GM19395 (cell line): ENCODE results near the gene TMEM255B.
"Not testable (repeated sequence)": the region's sequence is repeated elsewhere in the genome, so short reads cannot be mapped to it uniquely, and the experiment has no call there.

ENCODE experiments used
- ATAC-seq: cut with Tn5 transposase; IDR thresholded peaks from one replicate; pipeline ENCODE4 v1.9.1; 2021; ENCODE audit warnings: mild to moderate bottlenecking, moderate library complexity; ENCODE audit not compliant: unreplicated experiment

TMEM255B gene

GRCh38 chr13:113830426-113830950 lies 71.5 kb downstream of the TMEM255B start:
- ATAC-seq, result not testable (repeated sequence)

DNA sequence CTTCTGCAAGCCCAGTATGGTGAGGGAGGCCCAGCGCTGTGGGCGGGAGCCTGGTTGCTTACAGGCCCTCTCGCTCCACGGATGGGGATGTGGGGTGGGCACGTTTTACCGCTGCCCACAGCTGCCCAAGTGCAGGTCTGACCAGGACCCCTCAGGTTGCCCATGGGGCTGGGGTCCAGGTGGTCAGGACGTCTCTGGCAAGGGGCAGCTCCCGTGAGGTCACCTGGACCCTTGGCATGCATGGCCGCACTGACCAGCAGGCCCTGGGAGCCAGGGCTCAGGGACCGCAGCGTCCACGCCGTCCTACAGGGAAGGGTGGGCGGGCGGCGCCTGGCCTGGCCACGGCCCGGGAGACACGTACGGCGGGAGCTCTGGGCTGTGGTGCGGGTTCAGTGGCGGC lies 72.0 kb downstream of the TMEM255B start:
- no peak for ATAC-seq

DNA sequence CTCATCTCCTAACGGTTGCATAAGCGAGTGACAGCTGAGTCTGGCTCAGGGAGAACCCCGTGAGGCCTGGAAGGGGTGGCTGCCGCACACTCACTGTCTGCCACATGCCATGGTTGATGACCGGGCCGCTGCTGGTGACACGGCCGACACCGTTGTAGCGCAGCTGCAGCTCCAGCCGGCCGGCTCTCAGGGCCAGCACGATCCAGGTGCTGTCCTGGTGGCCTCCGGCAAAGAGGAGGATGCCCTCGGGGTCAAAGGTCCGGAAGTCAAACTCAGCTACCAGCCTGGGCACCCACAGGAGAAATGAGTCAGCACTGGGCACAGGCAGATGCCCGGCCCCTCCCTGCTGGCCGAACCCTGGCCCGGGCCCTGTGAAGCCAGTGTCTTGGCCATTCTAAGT lies 73.2 kb downstream of the TMEM255B start:
- no peak for ATAC-seq

DNA sequence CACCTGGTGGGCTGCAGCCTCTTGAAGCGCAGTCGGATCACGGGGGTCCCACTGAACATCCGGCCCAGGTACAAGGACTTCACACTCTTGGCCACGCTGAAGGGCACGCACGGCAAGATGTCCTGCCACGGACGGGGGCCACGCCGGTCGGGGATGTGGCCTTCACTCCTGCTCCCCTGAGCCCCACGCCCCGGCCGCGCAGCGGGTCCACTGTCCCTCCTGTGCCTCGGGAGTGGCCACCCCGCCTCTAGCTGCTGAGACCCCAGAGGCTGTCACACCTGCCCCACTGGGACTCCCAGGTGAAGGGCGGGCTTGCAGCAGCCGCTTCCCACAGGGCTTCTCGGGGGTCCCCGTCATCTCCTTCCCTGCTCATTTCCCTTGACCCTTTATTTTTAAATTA lies 73.6 kb downstream of the TMEM255B start:
- no peak for ATAC-seq

- ATAC-seq, result no peak
These were observed 74.2 kb downstream of the TMEM255B start for GRCh38 chr13:113833111-113833830.

DNA sequence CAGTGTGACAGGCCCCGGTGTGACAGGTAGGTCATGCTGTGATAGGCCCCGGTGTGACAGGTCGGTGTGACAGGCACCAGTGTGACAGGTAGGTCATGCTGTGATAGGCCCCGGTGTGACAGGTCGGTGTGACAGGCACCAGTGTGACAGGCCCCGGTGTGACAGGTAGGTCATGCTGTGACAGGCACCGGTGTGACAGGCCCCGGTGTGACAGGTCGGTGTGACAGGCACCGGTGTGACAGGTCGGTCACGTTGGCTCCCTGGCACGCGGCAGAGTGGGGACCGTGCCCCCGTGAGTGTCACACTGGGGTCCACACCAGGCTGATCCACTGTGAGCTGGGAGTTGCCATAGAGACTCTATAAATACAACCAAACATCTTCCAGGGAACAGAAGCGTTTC lies 75.0 kb downstream of the TMEM255B start:
- ATAC-seq, result not testable (repeated sequence)

GRCh38 chr13:113834496-113835200 lies 75.6 kb downstream of the TMEM255B start:
- ATAC-seq, result no peak

DNA sequence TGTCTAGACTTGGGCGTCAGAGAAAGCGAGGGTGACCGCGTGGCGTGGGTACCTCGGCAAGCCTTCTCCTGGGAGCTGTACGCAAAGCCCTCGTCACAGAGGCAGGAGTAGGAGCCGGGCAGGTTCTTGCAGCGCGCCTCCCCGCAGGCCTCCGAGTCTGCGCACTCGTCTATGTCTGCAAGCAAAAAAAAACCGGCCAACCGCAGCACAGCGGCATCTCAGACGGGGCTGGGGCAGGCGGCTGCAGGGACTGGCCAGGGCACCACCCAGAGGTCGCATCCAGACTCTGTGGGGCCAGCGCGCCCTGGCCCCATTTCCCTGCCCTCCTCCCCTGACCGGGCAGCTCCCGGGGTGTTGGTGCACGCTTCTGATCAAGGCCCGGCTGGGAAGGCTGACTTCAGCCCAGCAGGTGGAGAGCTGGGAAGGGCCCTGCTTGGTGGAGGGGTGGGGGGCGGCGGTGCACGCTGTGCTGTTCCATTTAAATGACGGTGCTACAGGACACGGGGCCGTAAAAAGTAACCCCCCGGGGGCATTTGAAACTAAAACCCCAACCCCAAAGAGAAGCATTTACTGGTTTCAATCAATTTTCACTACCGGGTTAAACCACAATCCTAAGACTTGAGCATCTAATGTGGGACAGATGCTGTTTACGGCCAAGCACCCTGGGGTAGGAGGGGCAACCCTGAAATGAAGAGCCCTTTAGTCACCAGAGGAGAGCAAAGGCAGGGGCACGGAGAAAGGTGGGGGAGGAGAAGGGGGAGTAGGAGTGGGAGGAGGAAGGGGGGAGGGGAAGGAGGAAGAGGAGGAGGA lies 76.6 kb downstream of the TMEM255B start:
- no peak for ATAC-seq

DNA sequence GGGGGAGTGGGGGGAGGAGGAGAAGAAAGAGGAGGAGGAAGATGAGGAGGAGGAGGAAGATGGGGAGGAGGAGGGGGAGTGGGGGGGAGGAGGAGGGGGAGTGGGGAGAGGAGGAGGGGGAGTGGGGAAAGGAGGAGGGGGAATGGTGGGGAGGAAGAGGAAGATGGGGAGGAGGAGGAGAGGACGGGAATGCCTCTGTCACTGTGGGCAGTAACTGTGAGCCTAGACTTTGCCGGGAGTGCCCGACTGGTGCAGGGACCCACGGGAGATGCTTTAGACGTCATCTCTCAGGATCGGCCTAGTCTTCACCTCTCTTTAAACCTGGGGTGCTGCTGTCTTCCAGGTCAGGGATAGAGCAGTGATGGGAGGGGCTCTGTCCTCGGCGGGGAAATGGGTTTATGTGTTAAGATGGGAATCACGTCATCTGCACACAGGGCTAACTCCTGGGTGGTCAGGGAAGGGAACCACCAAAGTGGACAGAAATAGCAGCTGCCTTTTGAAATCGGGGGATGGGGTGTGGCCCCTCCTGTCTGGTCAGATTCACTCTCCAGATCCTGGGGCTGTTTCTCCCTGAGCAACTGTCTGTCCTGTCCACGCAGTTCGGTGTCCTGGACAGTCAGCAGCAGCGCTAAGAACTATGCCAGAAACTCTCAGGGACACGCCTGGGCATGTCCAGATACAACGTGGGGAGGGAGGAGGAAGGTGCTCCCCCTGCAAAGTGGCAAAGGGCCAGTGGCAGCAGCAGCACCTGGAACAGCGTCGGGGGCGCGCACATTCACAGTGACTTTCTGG lies 77.9 kb downstream of the TMEM255B start:
- ATAC-seq, result no peak

DNA sequence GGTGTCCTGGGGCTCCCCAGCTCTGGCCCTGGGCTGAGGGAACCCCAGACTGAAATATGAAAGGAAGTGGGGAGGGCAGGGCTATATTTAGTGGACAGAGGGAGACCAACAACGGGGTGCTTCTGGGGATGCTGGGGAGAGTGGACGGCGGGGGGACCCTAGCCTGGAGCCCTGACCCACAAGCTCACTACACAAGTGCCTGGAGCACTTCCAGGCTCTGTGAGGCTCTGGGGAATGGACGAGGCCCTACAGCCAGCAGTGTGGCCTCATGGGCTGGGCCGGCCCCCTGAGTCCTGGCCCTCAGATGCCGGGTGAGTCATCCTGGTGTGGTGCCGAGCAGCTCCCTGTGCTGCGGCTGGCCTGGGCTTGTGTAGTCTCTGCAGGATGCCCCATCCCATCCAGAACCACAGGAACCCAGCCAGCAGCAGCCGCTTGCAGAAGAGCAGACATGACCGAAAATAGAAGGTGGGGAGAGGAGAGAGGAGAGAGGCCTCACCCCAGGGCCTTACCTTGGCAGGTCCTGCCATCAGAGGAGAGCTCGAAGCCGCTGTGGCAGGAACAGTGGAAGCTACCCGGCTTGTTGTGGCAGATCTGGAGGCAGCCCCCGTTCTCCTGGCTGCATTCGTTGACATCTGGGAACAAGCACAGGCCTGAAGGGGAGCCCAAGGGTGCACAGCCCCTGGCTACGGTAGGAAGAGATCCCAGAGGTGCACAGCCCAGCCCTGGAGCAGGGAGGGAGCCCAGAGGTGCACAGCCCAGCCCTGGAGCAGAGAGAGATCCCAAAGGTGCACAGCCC lies 78.7 kb downstream of the TMEM255B start:
- ATAC-seq, result no peak

DNA sequence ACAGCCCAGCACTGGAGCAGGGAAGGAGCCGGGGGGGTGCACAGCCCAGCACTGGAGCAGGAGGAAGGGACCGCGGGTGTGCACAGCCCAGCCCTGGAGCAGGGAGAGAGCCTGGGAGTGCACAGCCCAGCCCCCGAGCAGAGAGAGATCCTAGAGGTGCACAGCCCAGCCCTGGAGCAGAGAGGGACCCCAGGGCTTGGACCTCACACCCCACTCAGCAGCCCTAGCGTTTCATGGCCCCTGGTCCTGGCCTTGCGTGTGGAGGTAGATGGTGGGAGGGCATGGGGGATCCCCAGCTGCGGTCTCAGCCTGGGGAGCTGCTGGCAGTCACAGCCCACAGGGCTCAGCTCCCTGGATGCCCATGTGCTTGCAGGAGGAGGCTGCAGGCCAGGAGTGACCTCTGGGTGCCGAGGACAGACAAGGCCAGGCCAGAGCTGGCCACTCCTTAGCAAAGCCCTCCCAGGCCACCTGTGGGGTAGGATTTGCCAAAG lies 79.7 kb downstream of the TMEM255B start:
- ATAC-seq, result no peak

DNA sequence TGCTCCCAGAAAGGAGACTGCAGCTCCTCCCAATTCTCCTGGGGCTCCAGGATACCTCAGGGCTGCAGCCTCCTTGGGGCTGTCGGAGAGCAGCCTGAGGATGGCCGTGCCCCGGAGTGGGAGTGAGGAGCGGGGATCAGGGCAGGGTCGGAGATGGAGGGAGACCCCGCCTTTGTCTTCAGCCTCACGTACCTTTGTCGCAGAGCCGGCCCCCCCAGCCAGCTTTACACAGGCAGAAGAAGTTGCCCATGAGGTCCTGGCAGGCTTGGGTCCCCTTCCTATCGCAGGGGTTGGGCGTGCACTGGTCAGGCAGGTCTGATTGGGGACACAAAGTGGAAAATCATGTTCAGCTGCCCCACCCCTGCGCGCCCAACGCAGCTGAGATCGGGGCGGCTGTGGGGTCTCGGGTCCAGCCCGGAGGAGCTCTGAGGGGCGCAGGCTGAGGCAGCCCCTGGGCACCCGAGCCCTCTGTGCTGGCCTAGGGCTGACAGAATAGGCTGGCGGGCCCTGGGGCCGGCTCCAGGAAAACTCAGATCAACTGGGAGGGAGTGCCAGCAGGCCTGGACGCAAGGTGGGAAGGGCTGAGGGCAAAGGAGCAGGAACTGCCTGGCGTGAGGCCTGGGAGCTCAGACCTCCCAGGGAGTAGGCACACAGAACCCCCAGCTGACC lies 80.6 kb downstream of the TMEM255B start:
- ATAC-seq, result no peak

DNA sequence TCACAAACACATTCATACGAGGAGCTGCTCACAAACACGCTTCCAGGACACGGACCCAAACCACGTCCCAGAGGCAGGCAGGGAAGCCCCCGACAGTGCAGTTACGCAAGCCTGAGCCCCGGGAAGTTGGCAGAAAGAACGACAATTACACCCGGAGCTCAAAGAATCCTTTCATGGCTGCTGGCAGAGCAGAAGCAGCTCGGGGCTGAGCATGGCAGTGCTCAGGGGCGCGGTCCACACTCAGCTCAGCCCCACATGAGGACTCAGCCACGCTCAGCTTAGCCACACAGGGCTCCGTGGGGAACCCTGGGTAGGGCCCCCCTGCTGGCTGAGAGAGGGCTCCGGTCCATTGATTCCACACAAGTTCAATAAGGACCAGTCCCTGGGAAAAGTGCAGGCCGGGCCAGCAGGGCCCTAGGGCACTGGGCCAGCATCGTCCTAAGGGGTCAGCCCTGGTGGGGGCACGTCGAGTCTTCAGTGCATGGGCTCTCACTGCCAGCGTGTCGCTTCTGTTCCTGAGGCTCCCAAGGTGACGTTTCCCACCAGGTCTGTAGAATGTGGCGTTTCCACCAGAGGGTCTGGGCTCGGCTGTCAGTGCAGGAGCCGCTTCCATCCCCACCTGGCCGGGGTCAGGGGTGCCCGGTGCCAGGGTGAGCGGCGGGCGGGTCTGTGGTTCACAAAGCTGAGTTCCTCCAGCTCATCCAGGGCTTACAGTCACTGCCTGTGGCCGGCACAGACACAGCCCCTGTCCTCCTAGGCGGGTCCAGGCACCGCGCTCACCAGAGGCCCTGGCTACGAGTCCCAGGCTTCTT lies 81.7 kb downstream of the TMEM255B start:
- ATAC-seq, result no peak

DNA sequence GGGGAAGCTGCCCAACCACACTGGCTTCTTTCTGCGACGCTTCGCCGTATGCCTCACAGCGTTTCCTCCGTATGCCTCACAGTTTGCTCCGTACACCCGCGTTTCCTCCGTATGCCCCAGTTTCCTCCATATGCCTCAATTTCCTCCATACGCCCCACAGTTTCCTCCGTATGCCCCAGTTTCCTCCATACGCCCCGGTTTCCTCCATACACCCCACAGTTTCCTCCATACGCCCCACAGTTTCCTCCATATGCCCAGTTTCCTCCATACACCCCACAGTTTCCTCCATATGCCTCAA lies 82.3 kb downstream of the TMEM255B start:
- no peak for ATAC-seq

DNA sequence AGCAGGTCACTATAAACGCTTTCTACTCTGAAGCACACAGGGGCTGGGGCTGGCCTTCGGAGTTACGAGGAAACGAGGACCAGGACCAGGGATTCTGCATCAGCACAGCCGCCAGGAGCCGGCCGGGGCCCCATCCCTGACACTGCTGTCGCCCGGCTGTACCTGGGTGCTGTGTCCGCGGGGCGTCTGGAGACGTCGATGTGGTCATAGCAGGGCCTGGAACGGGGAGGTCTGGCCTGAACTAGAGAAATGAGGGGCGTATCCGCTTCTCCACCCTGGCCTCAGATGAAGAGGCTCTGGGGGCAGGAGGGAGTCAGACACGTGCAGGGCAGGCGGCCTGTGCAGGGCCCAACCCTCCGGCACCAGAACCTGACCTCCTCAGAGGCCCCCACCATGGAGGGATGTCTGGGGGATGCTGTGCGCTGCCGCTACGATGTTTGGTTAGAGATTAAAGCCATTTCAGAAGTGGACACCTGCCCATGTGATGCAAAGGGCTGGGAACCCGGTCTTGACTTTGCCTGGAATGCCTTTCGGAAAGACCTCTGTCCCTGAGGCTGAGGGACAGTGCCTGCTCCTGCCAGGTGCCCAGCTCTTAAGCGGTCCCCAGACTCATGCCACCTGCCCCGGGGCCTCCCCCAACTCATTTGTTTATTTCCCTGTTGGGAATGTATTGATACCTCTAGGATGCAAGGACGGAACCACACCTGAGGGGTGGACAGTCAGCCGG lies 83.5 kb downstream of the TMEM255B start:
- ATAC-seq, result no peak

DNA sequence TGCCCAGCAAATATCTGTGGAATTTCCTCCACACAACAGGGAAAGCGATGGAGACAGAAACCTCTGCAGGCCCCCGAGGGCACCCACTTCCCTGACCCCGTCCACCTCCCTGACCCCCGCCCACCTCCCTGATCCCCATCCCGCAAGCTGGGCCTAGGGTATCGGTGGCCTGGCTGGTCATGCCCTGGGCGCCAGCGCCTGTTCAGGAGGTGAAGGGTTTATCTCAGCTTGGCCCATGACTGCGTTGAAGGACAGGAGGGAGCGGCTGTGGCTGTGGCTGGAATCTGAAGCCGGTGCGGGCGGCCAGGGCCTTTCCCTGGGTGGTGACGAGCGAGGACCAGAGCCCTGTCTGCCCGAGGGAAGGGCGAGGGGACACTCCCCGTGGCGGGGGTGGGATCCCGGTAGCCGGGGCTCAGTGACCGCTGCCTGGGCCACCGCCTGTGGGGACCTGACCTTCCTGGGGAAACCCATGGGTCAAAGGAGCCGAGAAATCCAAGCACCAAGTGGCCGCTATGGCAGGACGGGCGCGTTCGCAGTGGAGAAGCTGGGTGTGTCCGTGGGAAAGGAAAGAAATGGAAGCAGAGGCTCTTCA lies 84.1 kb downstream of the TMEM255B start:
- ATAC-seq, result no peak

DNA sequence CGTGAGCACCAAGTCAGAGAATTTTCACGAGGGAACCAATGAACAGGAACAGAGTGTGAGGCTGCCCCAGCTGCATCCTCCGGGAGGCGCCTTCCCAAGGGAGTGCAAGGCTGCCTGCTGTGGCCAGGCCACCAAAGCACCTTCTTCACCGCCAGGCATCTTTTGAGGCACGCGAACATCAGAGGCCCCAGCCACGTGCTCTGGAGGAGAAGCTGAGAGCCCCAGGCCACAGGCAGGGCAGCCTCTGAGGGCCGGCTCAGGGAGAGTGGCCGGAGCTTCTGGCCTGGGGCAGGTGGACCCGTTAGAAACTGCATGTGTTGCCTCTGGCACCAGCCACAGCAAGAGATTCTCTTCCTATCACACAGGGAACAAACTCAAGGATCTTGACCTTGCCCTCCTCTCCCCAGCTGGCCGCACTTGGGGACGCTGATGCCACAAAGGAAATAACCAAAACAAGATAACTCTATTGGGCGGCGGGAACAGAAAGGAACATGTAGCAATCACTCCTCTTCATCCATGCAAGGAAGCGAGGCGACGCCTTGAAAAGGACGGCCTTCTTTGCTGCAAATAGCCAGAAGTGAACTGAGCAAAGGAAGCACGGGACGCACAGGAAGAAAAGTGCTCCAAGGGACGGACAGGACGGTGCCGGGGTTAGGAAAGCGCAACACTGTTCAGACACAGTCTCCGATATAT lies 85.0 kb downstream of the TMEM255B start:
- no peak for ATAC-seq
